Mesenchymal stem cell (in vitro differentiated cells and primary cell): Measurements from ENCODE around the gene THAP12.

Experiments
- DNase-seq: peaks from one replicate; pipeline ENCODE4 v3.0.0-alpha.2; 2013
- H2AFZ ChIP-seq: one replicate; pipeline ENCODE4 v1.6.1; 2013; ENCODE audit warnings: low read depth, mild to moderate bottlenecking, control low read depth, inconsistent platforms, low read length, moderate library complexity
- H2AK5ac ChIP-seq: 2 replicates; pipeline ENCODE4 v1.6.1; 2013; ENCODE audit warnings: low read length, moderate library complexity, mild to moderate bottlenecking, inconsistent platforms; ENCODE audit not compliant: severe bottlenecking
- H2BK120ac ChIP-seq: one replicate; pipeline ENCODE4 v1.6.1; 2013; ENCODE audit warnings: low read depth, mild to moderate bottlenecking, inconsistent platforms, low read length, moderate library complexity
- H2BK12ac ChIP-seq, 2 experiments: one replicate each; pipeline ENCODE4 v1.6.1; 2013; ENCODE audit warnings: inconsistent platforms in 2 of 2, low read length in 2 of 2, mild to moderate bottlenecking in 2 of 2, moderate library complexity in 2 of 2, control low read depth in 1 of 2
- H2BK15ac ChIP-seq: one replicate; pipeline ENCODE4 v1.6.1; 2013; ENCODE audit warnings: mild to moderate bottlenecking, low read depth, inconsistent platforms; ENCODE audit not compliant: poor library complexity, severe bottlenecking
- H2BK5ac ChIP-seq: 2 replicates; pipeline ENCODE4 v1.6.1; 2013; ENCODE audit warnings: low read depth, mild to moderate bottlenecking, low read length, control low read depth, inconsistent platforms; ENCODE audit not compliant: poor library complexity, severe bottlenecking
- H3K14ac ChIP-seq, 2 experiments: one replicate each; pipeline ENCODE4 v1.6.1; 2013; ENCODE audit warnings: inconsistent platforms in 2 of 2, low read length in 2 of 2, control low read depth in 1 of 2, mild to moderate bottlenecking in 1 of 2, moderate library complexity in 1 of 2
- H3K18ac ChIP-seq, 2 experiments: one replicate each; pipeline ENCODE4 v1.6.1; 2013; ENCODE audit warnings: inconsistent platforms in 2 of 2, low read length in 2 of 2, control low read depth in 1 of 2, low read depth in 1 of 2, mild to moderate bottlenecking in 1 of 2
- H3K23ac ChIP-seq, 2 experiments: one replicate each; pipeline ENCODE4 v1.6.1; 2013; ENCODE audit warnings: inconsistent platforms in 2 of 2, low read length in 2 of 2, mild to moderate bottlenecking in 2 of 2, moderate library complexity in 2 of 2, control low read depth in 1 of 2
- H3K27ac ChIP-seq: 2 replicates; pipeline ENCODE4 v1.5.1; 2013; ENCODE audit warnings: mild to moderate bottlenecking, moderate library complexity, low read length, control low read depth, inconsistent platforms; ENCODE audit not compliant: poor library complexity, severe bottlenecking
- H3K27me3 ChIP-seq, 2 experiments: 2 replicates each; pipeline versions ENCODE4 v1.6.1 to v1.7.0; 2013; ENCODE audit warnings: low read length in 2 of 2, mild to moderate bottlenecking in 2 of 2, moderate library complexity in 2 of 2, control low read depth in 1 of 2, inconsistent platforms in 1 of 2; ENCODE audit not compliant: control insufficient read depth in 1 of 2, insufficient read depth in 1 of 2
- H3K36me3 ChIP-seq, 2 experiments: 2 replicates each; pipeline versions ENCODE4 v1.6.1 to v1.7.0; 2013; ENCODE audit warnings: low read length in 2 of 2, control low read depth in 1 of 2, inconsistent platforms in 1 of 2, low read depth in 1 of 2, mild to moderate bottlenecking in 1 of 2; ENCODE audit not compliant: insufficient read depth in 2 of 2, control insufficient read depth in 1 of 2
- H3K4ac ChIP-seq, 2 experiments: one replicate each; pipeline ENCODE4 v1.6.1; 2013; ENCODE audit warnings: inconsistent platforms in 2 of 2, low read length in 2 of 2, mild to moderate bottlenecking in 2 of 2, moderate library complexity in 2 of 2, control low read depth in 1 of 2, low read depth in 1 of 2
- H3K4me1 ChIP-seq: 2 replicates; pipeline ENCODE4 v1.6.1; 2013; ENCODE audit warnings: low read depth, low read length, control low read depth; ENCODE audit not compliant: control insufficient read depth, insufficient read depth
- H3K4me2 ChIP-seq: 2 replicates; pipeline ENCODE4 v1.6.1; 2013; ENCODE audit warnings: low read length, mild to moderate bottlenecking, inconsistent platforms; ENCODE audit not compliant: poor library complexity, severe bottlenecking
- H3K4me3 ChIP-seq, 2 experiments: 2 replicates each; pipeline versions ENCODE4 v1.5.1 to v1.7.0; 2013; ENCODE audit warnings: low read length in 2 of 2, mild to moderate bottlenecking in 2 of 2, control low read depth in 1 of 2, low read depth in 1 of 2; ENCODE audit not compliant: insufficient read depth in 1 of 2
- H3K79me1 ChIP-seq: replicated peaks from 2 replicates; pipeline ENCODE4 v1.6.1; 2013; ENCODE audit warnings: mild to moderate bottlenecking, control low read depth, low read length, inconsistent platforms; ENCODE audit not compliant: poor library complexity, severe bottlenecking
- H3K9ac ChIP-seq: 2 replicates; pipeline ENCODE4 v1.7.0; 2013; ENCODE audit warnings: mild to moderate bottlenecking, low read length, moderate library complexity
- H3K9me3 ChIP-seq: 2 replicates; pipeline ENCODE4 v1.7.0; 2013; ENCODE audit warnings: mild to moderate bottlenecking, low read length; ENCODE audit not compliant: control insufficient read depth
- H4K8ac ChIP-seq: one replicate; pipeline ENCODE4 v1.6.1; 2013; ENCODE audit warnings: inconsistent platforms, mild to moderate bottlenecking, low read length, moderate library complexity
- H4K91ac ChIP-seq: one replicate; pipeline ENCODE4 v1.6.1; 2013; ENCODE audit warnings: mild to moderate bottlenecking, low read length, inconsistent platforms
- WGBS: methylation state at CpG from one replicate; pipeline ENCODE4 v1.1.7; 2013; ENCODE audit warnings: mixed read lengths; 5-methylcytosine and 5-hydroxymethylcytosine counted together

THAP12 gene

GRCh38 chr11:76337469-76337868 is 43.5 kb downstream of the THAP12 start:
- Histone ChIP-seq H3K27ac (no peak overlapping the region), H3K36me3 (no peaks in the 10 kb centered on the region), H3K27me3 (no peaks in the 10 kb centered on the region), H2BK120ac (no peak overlapping the region), H2BK15ac (no peak overlapping the region), H2AK5ac (no peak overlapping the region), H3K18ac (no peak overlapping the region), H3K14ac (no peak overlapping the region), H3K9me3 (peaks cover 11% of the 10 kb centered on the region), H3K9ac (no peak overlapping the region), H2BK12ac (no peak overlapping the region), H2BK5ac (no peak overlapping the region), H3K79me1 (no peaks in the 10 kb centered on the region), H3K4me1 (no peaks in the 10 kb centered on the region), H2AFZ (no peak overlapping the region), H4K91ac (no peak overlapping the region), H3K4me3 (no peak overlapping the region), H4K8ac (no peak overlapping the region), H3K4ac (no peak overlapping the region), H3K23ac (no peak overlapping the region), H3K4me2 (no peak overlapping the region)
- no peak for DNase-seq
- WGBS = no CpG with 5 or more reads among the region's 1 CpG

DNA sequence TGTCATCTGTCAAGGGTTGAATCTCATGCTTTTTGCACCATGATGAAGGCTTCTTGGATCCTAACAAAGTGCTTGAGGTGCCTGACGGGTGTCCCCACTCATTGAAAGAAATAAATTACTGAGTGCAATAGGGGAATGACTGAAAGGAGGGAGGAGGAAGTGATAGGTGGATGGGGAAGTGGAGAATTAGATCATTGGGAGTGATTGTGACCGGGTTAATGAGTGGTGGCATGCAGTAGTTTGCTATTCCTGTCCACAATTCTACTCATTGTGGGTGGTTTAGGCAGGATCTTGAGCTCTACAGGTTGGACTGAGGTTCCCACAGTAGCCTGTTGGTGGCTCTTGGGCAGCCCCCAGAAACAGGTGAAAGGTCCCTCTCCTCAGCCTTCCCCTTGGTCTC is 44.3 kb downstream of the THAP12 start:
- no peak overlapping the region for H3K27ac ChIP-seq
- no peak overlapping the region for H3K23ac ChIP-seq
- H3K14ac ChIP-seq = no peak overlapping the region
- no peak overlapping the region for H3K4ac ChIP-seq
- no peak overlapping the region for H2BK5ac ChIP-seq
- no peak for DNase-seq
- peaks cover 11% of the 10 kb centered on the region for H3K9me3 ChIP-seq
- H3K79me1 ChIP-seq = no peaks in the 10 kb centered on the region
- no peak overlapping the region for H3K4me3 ChIP-seq
- H2AFZ ChIP-seq = no peak overlapping the region
- no peak overlapping the region for H2BK15ac ChIP-seq
- no peaks in the 10 kb centered on the region for H3K36me3 ChIP-seq
- H3K4me2 ChIP-seq = no peak overlapping the region
- no peak overlapping the region for H3K9ac ChIP-seq
- H3K4me1 ChIP-seq = no peaks in the 10 kb centered on the region
- H4K8ac ChIP-seq = no peak overlapping the region
- no peak overlapping the region for H2BK120ac ChIP-seq
- WGBS = 61% methylated on average over 2 of the region's 2 CpGs
- no peak overlapping the region for H2AK5ac ChIP-seq
- H3K18ac ChIP-seq = no peak overlapping the region
- no peak overlapping the region for H2BK12ac ChIP-seq
- H3K27me3 ChIP-seq = no peaks in the 10 kb centered on the region
- no peak overlapping the region for H4K91ac ChIP-seq

- no peak overlapping the region for H3K4me3 ChIP-seq
- no peak overlapping the region for H3K23ac ChIP-seq
- H3K4me1 ChIP-seq = no peaks in the 10 kb centered on the region
- no peak overlapping the region for H4K91ac ChIP-seq
- no peak overlapping the region for H2AK5ac ChIP-seq
- no peak overlapping the region for H3K14ac ChIP-seq
- no peaks in the 10 kb centered on the region for H3K79me1 ChIP-seq
- no peak overlapping the region for H2BK120ac ChIP-seq
- no peaks in the 10 kb centered on the region for H3K36me3 ChIP-seq
- no peak overlapping the region for H2BK12ac ChIP-seq
- H3K9ac ChIP-seq = no peak overlapping the region
- H4K8ac ChIP-seq = no peak overlapping the region
- no peak overlapping the region for H2AFZ ChIP-seq
- H3K27me3 ChIP-seq = no peaks in the 10 kb centered on the region
- H2BK15ac ChIP-seq = no peak overlapping the region
- H3K18ac ChIP-seq = no peak overlapping the region
- H2BK5ac ChIP-seq = no peak overlapping the region
- no peak overlapping the region for H3K27ac ChIP-seq
- no peak overlapping the region for H3K4ac ChIP-seq
- H3K9me3 ChIP-seq = peaks cover 11% of the 10 kb centered on the region
- no peak for DNase-seq
- no peak overlapping the region for H3K4me2 ChIP-seq
Measured at GRCh38 chr11:76335842-76336241, 45.1 kb downstream of the THAP12 start.

DNA sequence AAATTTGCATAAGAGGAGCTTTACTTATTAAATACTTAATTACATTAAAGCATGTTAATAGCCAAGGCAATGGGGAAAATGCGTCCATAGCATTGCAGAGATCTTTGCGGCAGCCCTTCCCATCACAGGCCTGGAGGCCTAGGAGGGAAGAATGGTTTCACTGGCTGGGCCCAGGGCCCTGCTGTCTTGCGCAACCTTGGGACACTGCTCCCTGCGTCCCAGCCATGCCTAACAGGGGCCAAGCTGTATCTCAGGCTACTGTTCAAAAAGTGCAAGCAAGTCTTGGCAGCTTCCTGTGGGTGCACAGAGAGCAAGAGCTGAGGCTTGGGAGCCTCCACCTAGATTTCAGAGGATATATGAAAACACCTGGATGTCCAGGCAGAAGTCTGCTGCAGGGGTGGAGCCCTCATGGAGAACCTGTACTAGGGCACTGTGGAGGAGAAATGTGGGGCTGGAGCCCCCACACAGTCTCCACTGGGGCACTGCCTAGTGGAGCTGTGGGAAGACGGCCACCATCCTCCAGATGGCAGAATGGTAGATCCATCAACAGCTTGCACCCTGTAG is 46.0 kb downstream of the THAP12 start:
- H3K4me3 ChIP-seq = no peak overlapping the region
- H3K27ac ChIP-seq = no peak overlapping the region
- no peaks in the 10 kb centered on the region for H3K79me1 ChIP-seq
- no peak overlapping the region for H4K8ac ChIP-seq
- H3K9ac ChIP-seq = no peak overlapping the region
- H3K14ac ChIP-seq = no peak overlapping the region
- H3K36me3 ChIP-seq = no peaks in the 10 kb centered on the region
- no peak overlapping the region for H2BK120ac ChIP-seq
- no peak overlapping the region for H3K4me2 ChIP-seq
- H2BK5ac ChIP-seq = no peak overlapping the region
- 93% methylated on average over 5 of the region's 5 CpGs for WGBS
- no peak overlapping the region for H3K23ac ChIP-seq
- H2AK5ac ChIP-seq = no peak overlapping the region
- peaks cover 11% of the 10 kb centered on the region for H3K9me3 ChIP-seq
- DNase-seq = no peak
- no peak overlapping the region for H3K18ac ChIP-seq
- no peak overlapping the region for H2BK12ac ChIP-seq
- no peak overlapping the region for H2AFZ ChIP-seq
- no peak overlapping the region for H3K4ac ChIP-seq
- peaks cover 3% of the 10 kb centered on the region for H3K4me1 ChIP-seq
- H2BK15ac ChIP-seq = no peak overlapping the region
- peaks cover 0 to 7% of the 10 kb centered on the region in 2 experiments for H3K27me3 ChIP-seq
- no peak overlapping the region for H4K91ac ChIP-seq
